GM19395 (cell line): ENCODE measurements around the gene LRRN2.
"Not testable (repeated sequence)": the region's sequence is repeated elsewhere in the genome, so short reads cannot be mapped to it uniquely, and the experiment has no call there.

Experiments used
- ATAC-seq: cut with Tn5 transposase; IDR thresholded peaks from one replicate; pipeline ENCODE4 v1.9.1; 2021; ENCODE audit warnings: mild to moderate bottlenecking, moderate library complexity; ENCODE audit not compliant: unreplicated experiment

LRRN2 gene

DNA sequence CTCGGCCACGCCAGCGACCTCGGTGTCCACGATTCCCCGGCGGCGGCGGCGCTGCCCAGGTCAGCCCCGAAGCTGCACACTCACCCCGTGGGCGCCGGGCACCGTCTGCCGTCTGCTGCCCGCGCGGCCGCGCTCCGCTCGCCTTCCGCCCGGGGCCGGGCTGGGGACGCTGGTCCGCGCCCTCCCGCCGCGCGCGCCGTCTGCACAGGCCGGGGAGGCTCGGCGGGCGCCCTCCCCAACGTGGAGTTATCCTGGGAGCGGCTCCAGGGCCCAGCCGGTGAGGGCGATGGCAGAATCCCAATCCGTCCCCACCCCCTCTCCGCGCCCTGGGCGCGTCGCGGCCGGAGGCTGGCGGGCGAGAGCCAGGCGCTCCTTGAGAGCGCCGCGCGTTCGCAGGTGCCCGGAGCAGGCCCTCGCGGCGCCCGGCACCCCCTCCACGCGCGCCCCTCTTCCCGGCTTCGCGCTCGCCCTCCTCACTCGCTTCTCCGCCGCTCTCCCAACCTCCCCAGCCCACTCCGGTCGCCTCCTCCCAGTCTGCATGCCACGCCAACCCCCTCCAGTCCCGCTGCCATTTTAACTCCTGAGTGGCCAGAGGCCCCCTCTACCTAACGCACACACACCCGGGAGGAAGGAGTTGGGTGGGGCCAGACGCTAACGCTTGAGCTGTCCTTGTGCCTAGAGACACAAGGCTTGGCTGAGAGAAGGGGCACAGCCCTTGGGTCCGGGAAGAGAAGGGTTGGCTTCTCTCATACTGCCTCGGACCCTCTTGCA lies at the start of gene LRRN2:
Gene LRRN2 (minus strand): TSS at position 503 of the 771 bp plus-strand sequence. CDS start 65,746 bp downstream, outside the sequence.
- no peak for ATAC-seq

GRCh38 chr1:204735042-204735441 lies 49.5 kb upstream of the LRRN2 start:
- no peak for ATAC-seq

DNA sequence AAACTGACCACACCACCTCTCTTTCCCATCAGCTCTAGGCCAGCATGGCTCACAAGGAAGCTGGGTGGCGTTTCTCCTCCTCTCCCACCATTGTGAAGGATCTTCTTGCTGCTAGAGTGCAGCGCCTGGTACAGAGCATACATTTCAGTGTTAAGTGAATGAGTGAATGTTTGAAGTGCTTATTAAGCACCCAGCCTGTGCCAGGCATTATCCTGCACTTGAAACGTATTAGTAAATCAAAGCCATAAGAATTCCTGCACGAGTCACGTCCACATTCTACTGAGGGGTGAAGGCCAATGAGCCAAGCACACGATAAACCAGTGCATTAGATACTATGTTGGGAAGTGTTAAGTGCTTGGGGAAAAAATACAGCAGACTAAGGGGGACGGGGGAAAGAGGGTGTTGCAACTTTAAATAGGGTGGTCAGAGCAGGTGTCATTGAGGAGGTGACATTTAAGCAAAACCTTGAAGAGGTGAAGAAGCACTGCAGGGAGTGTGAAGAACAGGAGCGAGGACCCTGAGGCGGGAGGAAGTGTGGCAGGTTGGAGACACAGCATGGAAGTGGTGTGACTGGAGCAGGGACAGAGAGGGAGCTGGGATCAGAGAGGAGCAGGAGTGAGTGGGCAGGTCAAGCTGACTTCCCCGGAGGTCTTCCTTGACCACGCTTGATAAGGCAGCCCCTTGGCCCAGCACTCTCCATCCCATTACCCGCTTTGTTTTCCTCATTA lies 48.5 kb upstream of the LRRN2 start:
- ATAC-seq, result no peak

DNA sequence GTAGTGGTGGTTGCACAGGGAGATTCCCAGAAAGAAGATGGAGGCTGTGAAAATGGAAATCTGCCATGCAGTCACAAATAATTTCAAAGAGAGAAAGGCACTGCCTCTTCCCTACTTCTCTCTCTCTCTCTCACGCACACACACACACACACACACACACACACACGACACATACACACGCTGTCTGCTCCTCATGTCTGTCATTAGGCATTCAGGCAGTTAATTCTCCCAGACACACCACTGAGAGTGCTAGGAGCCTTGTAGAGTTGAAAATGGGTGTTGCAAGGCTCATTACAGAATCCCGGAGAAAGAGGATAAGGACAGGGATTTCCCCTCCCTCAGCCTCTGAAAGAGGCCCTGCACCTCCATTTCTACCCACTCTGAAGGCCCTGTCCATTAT lies 47.8 kb upstream of the LRRN2 start:
- no peak for ATAC-seq

DNA sequence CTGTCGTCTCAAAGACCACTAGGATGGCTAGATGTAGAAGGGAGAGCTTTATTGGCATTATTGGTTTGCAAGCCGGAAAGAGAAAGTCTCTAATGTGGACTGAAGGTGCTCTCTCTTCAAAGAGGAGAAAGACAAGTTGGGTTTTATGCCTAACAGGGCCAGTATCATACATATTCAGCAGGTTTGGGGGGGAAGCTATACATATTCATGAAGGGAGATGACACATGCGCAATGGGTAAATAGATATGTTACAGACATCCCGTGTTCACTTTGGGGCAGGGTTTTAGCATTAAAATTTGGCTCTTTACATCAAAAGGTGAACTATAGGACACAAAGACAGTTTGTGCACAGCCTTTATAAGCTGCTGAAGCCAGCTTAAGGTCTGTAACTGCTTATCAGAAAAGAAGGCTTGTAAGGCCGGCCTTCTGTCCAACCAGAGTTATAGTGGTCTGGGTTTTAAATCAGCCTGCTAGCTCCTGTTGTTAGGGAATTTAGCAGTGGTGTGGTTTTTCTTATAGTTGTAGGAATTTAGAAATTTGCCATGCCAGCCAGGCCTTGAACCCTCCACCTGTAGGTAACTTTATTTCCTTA lies 46.5 kb upstream of the LRRN2 start:
- ATAC-seq, result no peak

DNA sequence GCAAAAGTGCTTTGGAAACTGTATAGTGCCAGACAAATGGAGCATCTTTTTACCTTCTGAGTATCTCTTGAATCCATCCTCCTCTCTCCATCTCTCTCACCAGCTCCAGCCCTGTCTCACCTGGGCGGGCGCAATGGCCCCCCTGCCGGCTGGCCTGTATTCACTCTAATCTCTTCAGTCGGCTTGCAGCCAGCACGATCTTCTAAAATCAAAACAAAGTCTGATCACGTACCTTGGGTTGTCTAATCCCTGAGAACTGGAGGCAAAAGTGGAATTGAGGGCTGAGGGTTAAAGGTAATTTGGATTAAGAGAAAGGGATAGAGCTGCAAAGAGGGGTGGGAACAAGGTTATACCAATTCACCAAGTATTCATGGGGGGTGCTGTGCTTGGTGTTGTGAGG lies 46.0 kb upstream of the LRRN2 start:
- ATAC-seq, result no peak

- ATAC-seq, result no peak
Observed at GRCh38 chr1:204730826-204731459, 45.4 kb upstream of the LRRN2 start.

- ATAC-seq, result no peak
Observed at GRCh38 chr1:204729516-204729915, 44.0 kb upstream of the LRRN2 start.

- ATAC-seq, result no peak
Observed at GRCh38 chr1:204728456-204728855, 42.9 kb upstream of the LRRN2 start.

- ATAC-seq, result no peak
Observed at GRCh38 chr1:204728045-204728444, 42.5 kb upstream of the LRRN2 start.

GRCh38 chr1:204727438-204727837 lies 41.9 kb upstream of the LRRN2 start:
- ATAC-seq, result not testable (repeated sequence)

GRCh38 chr1:204726478-204726877 lies 40.9 kb upstream of the LRRN2 start:
- ATAC-seq, result no peak

DNA sequence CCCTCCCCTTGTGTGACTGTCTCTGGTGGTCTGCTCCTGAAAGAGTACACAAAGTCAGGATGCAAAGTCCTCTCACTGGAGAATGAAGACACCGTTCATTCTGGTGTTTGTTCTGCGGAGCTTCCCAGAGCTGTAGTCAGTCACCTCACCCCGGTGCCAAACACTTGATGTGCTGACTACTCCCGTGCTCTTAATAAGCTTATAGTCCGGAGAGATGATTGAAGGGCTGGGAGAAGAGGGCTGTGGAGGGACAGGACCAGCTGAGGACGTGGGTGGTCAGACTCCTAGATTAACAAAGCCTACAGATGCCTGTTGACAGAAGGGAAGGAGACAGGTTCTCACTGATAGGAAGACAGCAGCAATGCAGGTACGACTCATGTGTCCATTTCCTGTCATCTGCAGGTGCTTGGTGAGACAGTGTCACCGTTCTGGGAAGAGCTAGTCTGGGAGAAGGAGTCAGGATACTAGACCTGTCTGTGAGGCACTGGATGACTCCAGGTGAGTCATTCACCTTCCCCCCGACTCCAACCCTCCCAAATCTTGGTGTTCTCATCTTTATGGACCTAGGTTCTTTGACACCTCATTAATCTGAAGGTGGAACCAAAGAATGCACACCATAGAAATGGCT lies 40.4 kb upstream of the LRRN2 start:
- ATAC-seq, result no peak

- ATAC-seq, result no peak
Observed at GRCh38 chr1:204723131-204723787, 37.7 kb upstream of the LRRN2 start.

DNA sequence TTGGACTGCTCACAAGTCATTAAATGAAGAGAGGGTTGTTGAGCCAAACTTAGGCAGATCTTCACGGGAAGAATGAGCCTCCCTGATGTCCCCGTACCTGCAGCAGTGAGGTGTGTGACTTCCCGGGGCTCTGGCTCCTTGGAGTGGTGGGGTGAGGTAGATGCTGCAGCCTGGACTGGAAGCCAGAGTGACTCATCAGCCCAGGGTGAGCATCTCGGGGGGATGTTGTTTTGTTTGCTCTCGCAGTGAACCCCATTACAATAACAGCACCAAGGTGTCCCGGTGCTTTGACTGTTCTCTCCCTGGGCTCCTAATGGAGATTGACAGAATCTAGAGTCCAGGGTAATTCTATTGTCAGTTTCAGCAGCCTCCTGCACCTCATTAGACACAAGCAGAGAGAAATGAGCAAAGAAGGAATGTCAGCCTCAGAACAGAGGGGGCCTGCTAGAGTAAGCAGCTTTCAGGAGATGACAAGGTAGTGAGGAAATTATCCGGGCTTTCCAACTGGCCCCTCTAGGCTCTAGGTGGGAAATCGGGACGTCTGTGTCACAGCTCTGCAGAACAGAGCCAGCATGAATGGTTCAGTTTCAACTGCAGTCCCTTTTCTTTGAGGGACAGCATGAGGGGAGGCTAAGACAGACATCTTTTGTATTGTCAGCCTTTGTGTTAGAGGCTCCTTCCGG lies 36.0 kb upstream of the LRRN2 start:
- ATAC-seq, result no peak

DNA sequence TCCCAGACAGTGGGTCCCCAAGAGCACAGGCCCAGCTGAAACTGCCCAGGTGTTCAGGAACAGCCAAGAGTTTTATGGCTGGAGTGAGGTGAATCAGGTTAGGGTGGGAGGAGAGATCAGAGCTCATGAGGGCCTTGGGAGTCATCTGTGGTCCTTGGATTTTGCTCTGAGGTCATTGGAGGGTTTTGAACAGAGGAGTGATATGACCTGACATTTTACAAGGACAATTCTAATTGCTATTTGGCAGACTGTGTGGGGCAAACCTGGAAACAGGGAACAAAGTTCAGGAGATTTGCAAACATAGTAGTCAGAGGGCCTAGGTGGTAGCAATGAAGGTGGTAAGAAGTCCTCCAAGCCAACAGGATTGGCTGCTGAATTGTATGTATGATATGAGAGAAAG lies 31.1 kb upstream of the LRRN2 start:
- ATAC-seq, result no peak

- peak; percentile 52 for ATAC-seq
Observed at GRCh38 chr1:204714861-204715511, 29.4 kb upstream of the LRRN2 start.

- no peak for ATAC-seq
Observed at GRCh38 chr1:204714194-204714860, 28.8 kb upstream of the LRRN2 start.

GRCh38 chr1:204713541-204713940 lies 28.0 kb upstream of the LRRN2 start:
- ATAC-seq, result no peak
